SK-N-MC (cell line): Measurements from ENCODE around the gene CTBS.

Experiments
- EZH2 ChIP-seq: fragments of 200-600 bp; sonication (generic); IDR thresholded peaks from one replicate; pipeline ENCODE4 v1.6.1; 2017; ENCODE audit warnings: antibody characterized with exemption
- POLR2AphosphoS5 ChIP-seq: IDR thresholded peaks from 2 replicates; pipeline ENCODE4 v1.6.1; 2012; ENCODE audit warnings: mild to moderate bottlenecking, low read depth, low read length, borderline replicate concordance

DNA sequence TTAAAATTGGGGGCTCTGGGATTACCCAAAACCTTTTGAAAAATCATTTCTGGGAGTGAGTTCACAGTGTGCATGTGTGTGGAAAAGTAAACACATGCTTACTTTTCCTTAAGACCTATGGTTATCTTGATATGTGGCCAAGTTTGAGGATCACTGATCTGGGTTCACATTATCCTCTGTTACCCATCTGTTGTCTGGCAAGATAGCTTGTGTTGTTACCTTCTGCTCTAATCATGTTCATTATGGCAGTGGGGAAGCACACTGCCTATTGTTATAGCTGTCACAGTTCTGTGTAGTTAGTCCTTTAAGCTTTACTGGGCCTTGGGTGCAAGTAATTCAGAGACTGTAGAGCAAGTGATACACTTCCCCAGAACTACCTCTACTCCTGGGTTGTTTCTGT is 5.0 kb downstream of the CTBS start:
- no peak for TF ChIP-seq POLR2AphosphoS5
- no peak for TF ChIP-seq EZH2
